H1 (cell line): ENCODE results near the gene CASP5. TPM values are rescaled to one million over a fixed set of nuclear protein-coding genes. Genes with fewer than 3 reads are reported as not detected.

Experiments
- CTCF ChIA-PET: fragments of 300-600 bp; sonication (Branson Sonifier 250); formaldehyde crosslinking; loops from one replicate; lab custom pipeline; 2021; ENCODE audit not compliant: partially characterized antibody; lab: Charles Lee
- POLR2A ChIA-PET: fragments of 300-600 bp; sonication (Branson Sonifier 250); formaldehyde crosslinking; loops from one replicate; lab custom pipeline; 2021; ENCODE audit warnings: inconsistent platforms; ENCODE audit not compliant: partially characterized antibody; lab: Charles Lee
- DNase-seq, 2 experiments: peaks; one replicate each; pipeline versions ENCODE4 v3.0.0 to v3.0.0-alpha.2; 2010 to 2022; ENCODE audit warnings: low spot score in 2 of 2, low read depth in 1 of 2, mixed read lengths in 1 of 2
- FAIRE-seq: peaks from 2 replicates; lab custom pipeline; 2011; peaks lifted over from hg19 to GRCh38; lab: Jason Lieb, UNC
- H2AFZ ChIP-seq: 2 replicates; pipeline ENCODE4 v1.8.1; 2012; ENCODE audit warnings: low read length, inconsistent platforms
- H2AK5ac ChIP-seq: 2 replicates; pipeline ENCODE4 v1.6.1; 2013; ENCODE audit warnings: low read depth, low read length
- H2BK120ac ChIP-seq: replicated peaks from 2 replicates; pipeline ENCODE3; 2013; ENCODE audit warnings: low read depth, low read length, inconsistent platforms
- H2BK12ac ChIP-seq: 2 replicates; pipeline ENCODE4 v1.6.1; 2013; ENCODE audit warnings: low read depth, low read length
- H2BK15ac ChIP-seq: 2 replicates; pipeline ENCODE4 v1.6.1; 2013; ENCODE audit warnings: low read length
- H2BK20ac ChIP-seq: 2 replicates; pipeline ENCODE4 v1.6.1; 2013; ENCODE audit warnings: low read length
- H2BK5ac ChIP-seq: 2 replicates; pipeline ENCODE4 v1.6.1; 2013; ENCODE audit warnings: low read depth, low read length
- H3K14ac ChIP-seq: 2 replicates; pipeline ENCODE4 v1.6.1; 2013; ENCODE audit warnings: inconsistent platforms; ENCODE audit not compliant: insufficient read length
- H3K18ac ChIP-seq: 2 replicates; pipeline ENCODE4 v1.6.1; 2013; ENCODE audit warnings: low read length; ENCODE audit errors: extremely low read depth
- H3K23ac ChIP-seq: 2 replicates; pipeline ENCODE4 v1.6.1; 2013; ENCODE audit warnings: inconsistent platforms; ENCODE audit not compliant: insufficient read length
- H3K23me2 ChIP-seq: 2 replicates; pipeline ENCODE4 v1.6.1; 2013; ENCODE audit warnings: low read depth, low read length
- H3K27ac ChIP-seq: 2 replicates; pipeline ENCODE4 v1.6.1; 2011; ENCODE audit warnings: low read depth, low read length, inconsistent platforms
- H3K27me3 ChIP-seq, 4 experiments: replicated peaks in 1 of 4; 1 replicate in 1 of 4; 2 replicates in 3 of 4; pipeline versions ENCODE4 v1.6.1 to v1.8.1; 2011 to 2013; ENCODE audit warnings: low read length in 3 of 4, mild to moderate bottlenecking in 3 of 4, inconsistent platforms in 2 of 4, mixed read lengths in 2 of 4, moderate library complexity in 1 of 4; ENCODE audit not compliant: control insufficient read depth in 3 of 4, insufficient read depth in 3 of 4; ENCODE audit errors: extremely low read depth in 1 of 4
- H3K36me3 ChIP-seq, 4 experiments: 2 replicates each; pipeline versions ENCODE4 v1.6.1 to v1.8.1; 2011 to 2013; ENCODE audit warnings: mild to moderate bottlenecking in 4 of 4, low read length in 3 of 4, moderate library complexity in 2 of 4, control low read depth in 1 of 4, inconsistent platforms in 1 of 4; ENCODE audit not compliant: insufficient read depth in 4 of 4, control insufficient read depth in 2 of 4
- H3K4ac ChIP-seq: replicated peaks from 2 replicates; pipeline ENCODE3; 2013; ENCODE audit warnings: low read length, low read depth, mixed read lengths, inconsistent platforms; ENCODE audit not compliant: insufficient read length
- H3K4me1 ChIP-seq, 4 experiments: replicated peaks in 1 of 4; 1 replicate in 1 of 4; 2 replicates in 3 of 4; pipeline versions ENCODE4 v1.6.1 to v1.8.1; 2011 to 2013; ENCODE audit warnings: low read length in 3 of 4, inconsistent platforms in 2 of 4, mixed read lengths in 1 of 4; ENCODE audit not compliant: insufficient read depth in 4 of 4, control insufficient read depth in 3 of 4
- H3K4me2 ChIP-seq, 2 experiments: 2 replicates each; pipeline versions ENCODE4 v1.6.1 to v1.8.1; 2011 to 2013; ENCODE audit warnings: low read depth in 2 of 2, low read length in 2 of 2, control low read depth in 1 of 2, inconsistent platforms in 1 of 2, mild to moderate bottlenecking in 1 of 2; ENCODE audit not compliant: insufficient read depth in 1 of 2
- H3K4me3 ChIP-seq, 4 experiments: fragments of 200-600, 300-600 bp in 1 of 4; sonication (generic), shearing (Covaris generic), sonication (Bioruptor Twin) in 1 of 4; 2 replicates each; pipeline versions ENCODE4 v1.5.1 to v1.8.1; 2011 to 2016; ENCODE audit warnings: low read length in 4 of 4, low read depth in 3 of 4, control low read depth in 2 of 4, inconsistent platforms in 2 of 4, mild to moderate bottlenecking in 2 of 4, mixed read lengths in 1 of 4, moderate library complexity in 1 of 4; ENCODE audit not compliant: insufficient read depth in 2 of 4; ENCODE audit errors: extremely low read depth in 1 of 4
- H3K56ac ChIP-seq: replicated peaks from 2 replicates; pipeline ENCODE3; 2013; ENCODE audit warnings: low read depth, mild to moderate bottlenecking, mixed read lengths, low read length, inconsistent platforms; ENCODE audit not compliant: insufficient read length
- H3K79me1 ChIP-seq: 2 replicates; pipeline ENCODE4 v1.6.1; 2013; ENCODE audit warnings: low read depth, low read length, control low read depth
- H3K79me2 ChIP-seq, 2 experiments: 2 replicates each; pipeline versions ENCODE4 v1.6.1 to v1.8.1; 2012 to 2013; ENCODE audit warnings: low read length in 2 of 2, mild to moderate bottlenecking in 2 of 2, inconsistent platforms in 1 of 2; ENCODE audit not compliant: insufficient read depth in 2 of 2, control insufficient read depth in 1 of 2
- H3K9ac ChIP-seq, 4 experiments: replicated peaks in 1 of 4; 1 replicate in 1 of 4; 2 replicates in 3 of 4; pipeline versions ENCODE4 v1.6.1 to v1.8.1; 2011 to 2013; ENCODE audit warnings: low read depth in 3 of 4, low read length in 3 of 4, control low read depth in 2 of 4, mild to moderate bottlenecking in 2 of 4, moderate library complexity in 2 of 4, inconsistent platforms in 1 of 4; ENCODE audit errors: extremely low read depth in 1 of 4
- H3K9me3 ChIP-seq, 2 experiments: 2 replicates each; pipeline versions ENCODE4 v1.6.1 to v1.8.1; 2012 to 2013; ENCODE audit warnings: mild to moderate bottlenecking in 2 of 2, moderate library complexity in 2 of 2, control low read depth in 1 of 2, inconsistent platforms in 1 of 2, low read depth in 1 of 2, low read length in 1 of 2, mixed read lengths in 1 of 2; ENCODE audit not compliant: insufficient read depth in 2 of 2
- H4K20me1 ChIP-seq, 2 experiments: replicated peaks in 1 of 2; 2 replicates each; pipeline versions ENCODE3 to v1.8.1; 2011 to 2013; ENCODE audit warnings: inconsistent platforms in 2 of 2, low read length in 2 of 2, mild to moderate bottlenecking in 1 of 2; ENCODE audit not compliant: insufficient read depth in 2 of 2, control insufficient read depth in 1 of 2
- H4K5ac ChIP-seq: 2 replicates; pipeline ENCODE4 v1.6.1; 2013; ENCODE audit warnings: low read length, low read depth, mixed read lengths, inconsistent platforms; ENCODE audit not compliant: insufficient read length
- H4K8ac ChIP-seq: 2 replicates; pipeline ENCODE4 v1.8.0; 2013; ENCODE audit warnings: mild to moderate bottlenecking, moderate library complexity, low read length, inconsistent platforms; ENCODE audit not compliant: insufficient read depth; ENCODE audit errors: extremely low read depth
- H4K91ac ChIP-seq: replicated peaks from 2 replicates; pipeline ENCODE3; 2013; ENCODE audit warnings: low read length, mixed read lengths, inconsistent platforms; ENCODE audit not compliant: insufficient read length
- BCL11A ChIP-seq, 2 experiments: IDR thresholded peaks; one replicate each; pipeline ENCODE4 v1.6.1; 2011; ENCODE audit warnings: low read depth in 2 of 2, low read length in 2 of 2, mild to moderate bottlenecking in 2 of 2
- BRCA1 ChIP-seq: IDR thresholded peaks from 2 replicates; pipeline ENCODE4 v1.6.1; 2012; ENCODE audit warnings: low read depth, low read length, improper control_type of control experiment
- CBX8 ChIP-seq: fragments of 300-800, 300-1000 bp; sonication (generic); IDR thresholded peaks from 2 replicates; pipeline ENCODE4 v1.7.1; 2016; ENCODE audit warnings: low read depth, low read length, borderline replicate concordance
- CHD1 ChIP-seq: IDR thresholded peaks from 2 replicates; pipeline ENCODE4 v1.6.1; 2012; ENCODE audit warnings: low read depth, low read length, improper control_type of control experiment
- EP300 ChIP-seq, 2 experiments: IDR thresholded peaks; 1 replicate in 1 of 2; 2 replicates in 1 of 2; pipeline ENCODE4 v1.6.1; 2011 to 2012; ENCODE audit warnings: low read depth in 2 of 2, low read length in 2 of 2, mild to moderate bottlenecking in 2 of 2, borderline replicate concordance in 1 of 2, inconsistent platforms in 1 of 2, moderate library complexity in 1 of 2
- GABPA ChIP-seq: IDR thresholded peaks from 2 replicates; pipeline ENCODE4 v1.6.1; 2011; ENCODE audit warnings: mild to moderate bottlenecking, low read length, moderate library complexity, borderline replicate concordance; ENCODE audit not compliant: insufficient read depth
- GTF2F1 ChIP-seq: IDR thresholded peaks from 2 replicates; pipeline ENCODE4 v1.6.1; 2012; ENCODE audit warnings: low read depth, low read length, improper control_type of control experiment, borderline replicate concordance
- MAFK ChIP-seq: IDR thresholded peaks from 2 replicates; pipeline ENCODE4 v1.6.1; 2012; ENCODE audit warnings: low read depth, mild to moderate bottlenecking, improper control_type of control experiment, low read length
- PHF8 ChIP-seq: fragments of 200-600 bp; sonication (generic); conservative IDR thresholded peaks from 2 replicates; pipeline ENCODE4 v1.7.1; 2012; ENCODE audit warnings: low read depth, mild to moderate bottlenecking, inconsistent platforms, low read length, moderate library complexity
- POLR2AphosphoS5 ChIP-seq: IDR thresholded peaks from 2 replicates; pipeline ENCODE4 v1.6.1; 2011; ENCODE audit warnings: low read depth, low read length
- SIN3A ChIP-seq, 2 experiments: IDR thresholded peaks in 1 of 2; conservative IDR thresholded peaks in 1 of 2; 2 replicates each; pipeline ENCODE4 v1.6.1; 2011 to 2012; ENCODE audit warnings: low read length in 2 of 2, improper control_type of control experiment in 1 of 2, low read depth in 1 of 2, mild to moderate bottlenecking in 1 of 2
- SIX5 ChIP-seq: IDR thresholded peaks from 2 replicates; pipeline ENCODE4 v1.6.1; 2011; ENCODE audit warnings: mild to moderate bottlenecking, low read depth, low read length
- SP4 ChIP-seq: IDR thresholded peaks from 2 replicates; pipeline ENCODE4 v1.6.1; 2012; ENCODE audit warnings: low read length, inconsistent platforms
- SRF ChIP-seq: IDR thresholded peaks from 2 replicates; pipeline ENCODE4 v1.6.1; 2011; ENCODE audit warnings: mild to moderate bottlenecking, low read depth, low read length, moderate library complexity
- TAF7 ChIP-seq: optimal IDR thresholded peaks from 2 replicates; pipeline ENCODE3; 2011; ENCODE audit warnings: low read depth, mild to moderate bottlenecking, inconsistent platforms, low read length, moderate library complexity, borderline replicate concordance
- WGBS, 2 experiments: shearing (Covaris generic) in 1 of 2; methylation state at CpG; one replicate each; pipeline versions ENCODE4 v1.1.6 to v1.1.7; 2013 to 2015; ENCODE audit warnings: low lambda C conversion rate in 2 of 2, mixed read lengths in 2 of 2, inconsistent platforms in 1 of 2, low coverage in 1 of 2, missing lambda C conversion rate in 1 of 2; ENCODE audit not compliant: insufficient replicate concordance in 2 of 2, insufficient coverage in 1 of 2, insufficient read length in 1 of 2; ENCODE audit errors: extremely low coverage in 1 of 2, missing lambda C conversion rate in 1 of 2; 5-methylcytosine and 5-hydroxymethylcytosine counted together
- polyA plus RNA-seq, 7 experiments: library from polyadenylated mRNA; depleted of rRNA in 3 of 7; stranded (reverse) in 5 of 7; unstranded in 2 of 7; fragments of >200 nt in 5 of 7; fragments of 200-250 nt in 2 of 7; gene quantifications; 1 replicate in 5 of 7; 2 replicates in 1 of 7; 4 replicates in 1 of 7; pipeline versions ENCODE4 v1.2.1 to v1.2.3, GENCODE V29; 2011 to 2013; ENCODE audit warnings: missing spikeins in 2 of 7, mixed read lengths in 2 of 7
- total RNA-seq: library from RNA; stranded (reverse); fragmentation: NEBNext Ultra II Directional; extraction: Animal tissue kit (Norgen Biotek cat#: 25700); gene quantifications from 2 replicates; pipeline ENCODE4 v1.2.1, GENCODE V29; 2021

Gene CASP5
- total and polyA plus RNA-seq, 2 of the 8 experiments (the other 6 are each of a cell fraction or from before 2014, with no cell fraction given) = not detected

- no peak for FAIRE-seq
- no peak overlapping the region for H2BK12ac ChIP-seq
- ChIA-PET POLR2A (no interaction called here), CTCF (interaction anchor here (1.9 kb wide), 1 partner anchor 8 kb away, joined by 7 read pairs; no protein-coding TSS in a partner anchor)
- H3K9me3 ChIP-seq = no peaks in the 10 kb centered on the region
- no peak overlapping the region for H3K4me3 ChIP-seq
- peak overlapping the region; percentile 45 for H2BK120ac ChIP-seq
- H3K27me3 ChIP-seq = no peaks in the 10 kb centered on the region
- H2AFZ ChIP-seq = no peak overlapping the region
- H3K18ac ChIP-seq = no peak overlapping the region
- no peak overlapping the region for H4K5ac ChIP-seq
- no peak overlapping the region for H2BK20ac ChIP-seq
- H2AK5ac ChIP-seq = no peak overlapping the region
- H4K8ac ChIP-seq = no peak overlapping the region
- H3K56ac ChIP-seq = no peak overlapping the region
- no peak overlapping the region for H2BK15ac ChIP-seq
- H3K9ac ChIP-seq = no peak overlapping the region
- H3K14ac ChIP-seq = no peak overlapping the region
- H3K36me3 ChIP-seq = no peaks in the 10 kb centered on the region
- H3K79me2 ChIP-seq = no peaks in the 10 kb centered on the region
- no peak for DNase-seq
- no peak overlapping the region for H3K4ac ChIP-seq
- H3K27ac ChIP-seq = no peak overlapping the region
- H3K79me1 ChIP-seq = no peaks in the 10 kb centered on the region
- H3K23ac ChIP-seq = no peak overlapping the region
- no peak overlapping the region for H2BK5ac ChIP-seq
- 93% methylated on average over 3 of the region's 3 CpGs; no CpG with 5 or more reads in 1 of the 2 experiments for WGBS, 2 experiments
- H4K91ac ChIP-seq = no peak overlapping the region
- H4K20me1 ChIP-seq = no peaks in the 10 kb centered on the region
- no peak overlapping the region for H3K4me2 ChIP-seq
- H3K23me2 ChIP-seq = no peaks in the 10 kb centered on the region
- H3K4me1 ChIP-seq = no peaks in the 10 kb centered on the region
- TF ChIP-seq PHF8 (no peak), SRF (no peak), GABPA (no peak), CBX8 (no peak), SIX5 (no peak), SIN3A (conservative IDR thresholded peaks at IDR 0.05 in 1 of 2, IDR thresholded peaks at IDR 0.05 in 1 of 2; ENCODE audit: low read depth in 1 of 2, low read length in 2 of 2) (no peak), TAF7 (no peak), SP4 (no peak), MAFK (no peak), EP300 (IDR thresholded peaks at IDR 0.05; ENCODE audit: borderline replicate concordance in 1 of 2, low read depth in 2 of 2, low read length in 2 of 2) (no peak), BRCA1 (no peak), GTF2F1 (no peak), CHD1 (no peak), POLR2AphosphoS5 (no peak), BCL11A (IDR thresholded peaks at IDR 0.05; ENCODE audit: low read depth in 2 of 2, low read length in 2 of 2) (no peak)
Measured at GRCh38 chr11:105005451-105005845, 17.5 kb downstream of the CASP5 start.
